H1 (cell line): ENCODE data around the gene FOXO6. TPM values are rescaled to one million over a fixed set of nuclear protein-coding genes. Genes with fewer than 3 reads are reported as not detected.

Experiments used
- CHD1 ChIP-seq: IDR thresholded peaks from 2 replicates; pipeline ENCODE4 v1.6.1; 2012; ENCODE audit warnings: low read depth, low read length, improper control_type of control experiment
- CHD2 ChIP-seq: IDR thresholded peaks from 2 replicates; pipeline ENCODE4 v1.6.1; 2012; ENCODE audit warnings: low read length, improper control_type of control experiment
- EGR1 ChIP-seq: IDR thresholded peaks from 2 replicates; pipeline ENCODE4 v1.6.1; 2011; ENCODE audit warnings: low read depth, low read length, borderline replicate concordance
- EP300 ChIP-seq, 2 experiments: IDR thresholded peaks; 1 replicate in 1 of 2; 2 replicates in 1 of 2; pipeline ENCODE4 v1.6.1; 2011 to 2012; ENCODE audit warnings: low read depth in 2 of 2, low read length in 2 of 2, mild to moderate bottlenecking in 2 of 2, borderline replicate concordance in 1 of 2, inconsistent platforms in 1 of 2, moderate library complexity in 1 of 2
- KDM1A ChIP-seq: fragments of 200-600, 300-600 bp; sonication (generic); IDR thresholded peaks from 2 replicates; pipeline ENCODE4 v1.7.1; 2016; ENCODE audit warnings: mild to moderate bottlenecking, low read length, borderline replicate concordance
- KDM4A ChIP-seq: IDR thresholded peaks from one replicate; pipeline ENCODE4 v1.7.1; 2012; ENCODE audit warnings: low read depth, mild to moderate bottlenecking, moderate library complexity, low read length, inconsistent platforms; ENCODE audit not compliant: severe bottlenecking
- TAF7 ChIP-seq: optimal IDR thresholded peaks from 2 replicates; pipeline ENCODE3; 2011; ENCODE audit warnings: low read depth, mild to moderate bottlenecking, inconsistent platforms, low read length, moderate library complexity, borderline replicate concordance
- TBP ChIP-seq: IDR thresholded peaks from 2 replicates; pipeline ENCODE4 v1.6.1; 2011; ENCODE audit warnings: low read depth, low read length, improper control_type of control experiment
- YY1 ChIP-seq: IDR thresholded peaks from 2 replicates; pipeline ENCODE4 v1.6.1; 2011; ENCODE audit warnings: low read depth, mild to moderate bottlenecking, low read length
- polyA plus RNA-seq, 7 experiments: library from polyadenylated mRNA; depleted of rRNA in 3 of 7; stranded (reverse) in 5 of 7; unstranded in 2 of 7; fragments of >200 nt in 5 of 7; fragments of 200-250 nt in 2 of 7; gene quantifications; 1 replicate in 5 of 7; 2 replicates in 1 of 7; 4 replicates in 1 of 7; pipeline versions ENCODE4 v1.2.1 to v1.2.3, GENCODE V29; 2011 to 2013; ENCODE audit warnings: missing spikeins in 2 of 7, mixed read lengths in 2 of 7
- total RNA-seq: library from RNA; stranded (reverse); fragmentation: NEBNext Ultra II Directional; extraction: Animal tissue kit (Norgen Biotek cat#: 25700); gene quantifications from 2 replicates; pipeline ENCODE4 v1.2.1, GENCODE V29; 2021
- TF ChIP-seq, protein P1 (sequence below): fragments of 300-600 bp; sonication (generic); IDR thresholded peaks from 2 replicates; pipeline ENCODE4 v1.7.1; 2012; ENCODE audit warnings: low read length, moderate library complexity, mild to moderate bottlenecking, inconsistent platforms; ENCODE audit not compliant: insufficient replicate concordance

FOXO6 gene
- total and polyA plus RNA-seq, 2 of the 8 experiments (the other 6 are each of a cell fraction or from before 2014, with no cell fraction given) = 0.59 to 3.0 TPM

DNA sequence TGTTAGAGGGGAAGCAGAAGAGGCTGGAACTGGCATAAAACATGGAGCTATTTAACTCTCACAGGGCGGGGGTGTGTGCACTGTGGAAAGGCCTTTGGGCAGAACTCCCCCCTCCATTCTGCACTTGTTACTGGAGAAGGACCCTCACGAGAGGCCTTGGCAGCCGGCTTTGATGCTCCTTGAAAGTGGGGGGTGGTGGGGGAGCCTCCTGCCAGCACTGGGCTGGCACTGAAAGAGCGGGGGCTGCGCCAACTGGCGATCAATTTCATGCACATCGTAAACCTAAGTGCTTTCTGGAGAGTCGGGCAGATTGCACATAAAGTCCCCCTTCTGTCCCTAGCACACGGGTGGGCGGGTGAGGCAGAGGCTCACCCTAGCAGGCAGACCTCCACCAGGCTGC is 28.9 kb downstream of the FOXO6 start (continued):
- TF ChIP-seq, protein P1, sequence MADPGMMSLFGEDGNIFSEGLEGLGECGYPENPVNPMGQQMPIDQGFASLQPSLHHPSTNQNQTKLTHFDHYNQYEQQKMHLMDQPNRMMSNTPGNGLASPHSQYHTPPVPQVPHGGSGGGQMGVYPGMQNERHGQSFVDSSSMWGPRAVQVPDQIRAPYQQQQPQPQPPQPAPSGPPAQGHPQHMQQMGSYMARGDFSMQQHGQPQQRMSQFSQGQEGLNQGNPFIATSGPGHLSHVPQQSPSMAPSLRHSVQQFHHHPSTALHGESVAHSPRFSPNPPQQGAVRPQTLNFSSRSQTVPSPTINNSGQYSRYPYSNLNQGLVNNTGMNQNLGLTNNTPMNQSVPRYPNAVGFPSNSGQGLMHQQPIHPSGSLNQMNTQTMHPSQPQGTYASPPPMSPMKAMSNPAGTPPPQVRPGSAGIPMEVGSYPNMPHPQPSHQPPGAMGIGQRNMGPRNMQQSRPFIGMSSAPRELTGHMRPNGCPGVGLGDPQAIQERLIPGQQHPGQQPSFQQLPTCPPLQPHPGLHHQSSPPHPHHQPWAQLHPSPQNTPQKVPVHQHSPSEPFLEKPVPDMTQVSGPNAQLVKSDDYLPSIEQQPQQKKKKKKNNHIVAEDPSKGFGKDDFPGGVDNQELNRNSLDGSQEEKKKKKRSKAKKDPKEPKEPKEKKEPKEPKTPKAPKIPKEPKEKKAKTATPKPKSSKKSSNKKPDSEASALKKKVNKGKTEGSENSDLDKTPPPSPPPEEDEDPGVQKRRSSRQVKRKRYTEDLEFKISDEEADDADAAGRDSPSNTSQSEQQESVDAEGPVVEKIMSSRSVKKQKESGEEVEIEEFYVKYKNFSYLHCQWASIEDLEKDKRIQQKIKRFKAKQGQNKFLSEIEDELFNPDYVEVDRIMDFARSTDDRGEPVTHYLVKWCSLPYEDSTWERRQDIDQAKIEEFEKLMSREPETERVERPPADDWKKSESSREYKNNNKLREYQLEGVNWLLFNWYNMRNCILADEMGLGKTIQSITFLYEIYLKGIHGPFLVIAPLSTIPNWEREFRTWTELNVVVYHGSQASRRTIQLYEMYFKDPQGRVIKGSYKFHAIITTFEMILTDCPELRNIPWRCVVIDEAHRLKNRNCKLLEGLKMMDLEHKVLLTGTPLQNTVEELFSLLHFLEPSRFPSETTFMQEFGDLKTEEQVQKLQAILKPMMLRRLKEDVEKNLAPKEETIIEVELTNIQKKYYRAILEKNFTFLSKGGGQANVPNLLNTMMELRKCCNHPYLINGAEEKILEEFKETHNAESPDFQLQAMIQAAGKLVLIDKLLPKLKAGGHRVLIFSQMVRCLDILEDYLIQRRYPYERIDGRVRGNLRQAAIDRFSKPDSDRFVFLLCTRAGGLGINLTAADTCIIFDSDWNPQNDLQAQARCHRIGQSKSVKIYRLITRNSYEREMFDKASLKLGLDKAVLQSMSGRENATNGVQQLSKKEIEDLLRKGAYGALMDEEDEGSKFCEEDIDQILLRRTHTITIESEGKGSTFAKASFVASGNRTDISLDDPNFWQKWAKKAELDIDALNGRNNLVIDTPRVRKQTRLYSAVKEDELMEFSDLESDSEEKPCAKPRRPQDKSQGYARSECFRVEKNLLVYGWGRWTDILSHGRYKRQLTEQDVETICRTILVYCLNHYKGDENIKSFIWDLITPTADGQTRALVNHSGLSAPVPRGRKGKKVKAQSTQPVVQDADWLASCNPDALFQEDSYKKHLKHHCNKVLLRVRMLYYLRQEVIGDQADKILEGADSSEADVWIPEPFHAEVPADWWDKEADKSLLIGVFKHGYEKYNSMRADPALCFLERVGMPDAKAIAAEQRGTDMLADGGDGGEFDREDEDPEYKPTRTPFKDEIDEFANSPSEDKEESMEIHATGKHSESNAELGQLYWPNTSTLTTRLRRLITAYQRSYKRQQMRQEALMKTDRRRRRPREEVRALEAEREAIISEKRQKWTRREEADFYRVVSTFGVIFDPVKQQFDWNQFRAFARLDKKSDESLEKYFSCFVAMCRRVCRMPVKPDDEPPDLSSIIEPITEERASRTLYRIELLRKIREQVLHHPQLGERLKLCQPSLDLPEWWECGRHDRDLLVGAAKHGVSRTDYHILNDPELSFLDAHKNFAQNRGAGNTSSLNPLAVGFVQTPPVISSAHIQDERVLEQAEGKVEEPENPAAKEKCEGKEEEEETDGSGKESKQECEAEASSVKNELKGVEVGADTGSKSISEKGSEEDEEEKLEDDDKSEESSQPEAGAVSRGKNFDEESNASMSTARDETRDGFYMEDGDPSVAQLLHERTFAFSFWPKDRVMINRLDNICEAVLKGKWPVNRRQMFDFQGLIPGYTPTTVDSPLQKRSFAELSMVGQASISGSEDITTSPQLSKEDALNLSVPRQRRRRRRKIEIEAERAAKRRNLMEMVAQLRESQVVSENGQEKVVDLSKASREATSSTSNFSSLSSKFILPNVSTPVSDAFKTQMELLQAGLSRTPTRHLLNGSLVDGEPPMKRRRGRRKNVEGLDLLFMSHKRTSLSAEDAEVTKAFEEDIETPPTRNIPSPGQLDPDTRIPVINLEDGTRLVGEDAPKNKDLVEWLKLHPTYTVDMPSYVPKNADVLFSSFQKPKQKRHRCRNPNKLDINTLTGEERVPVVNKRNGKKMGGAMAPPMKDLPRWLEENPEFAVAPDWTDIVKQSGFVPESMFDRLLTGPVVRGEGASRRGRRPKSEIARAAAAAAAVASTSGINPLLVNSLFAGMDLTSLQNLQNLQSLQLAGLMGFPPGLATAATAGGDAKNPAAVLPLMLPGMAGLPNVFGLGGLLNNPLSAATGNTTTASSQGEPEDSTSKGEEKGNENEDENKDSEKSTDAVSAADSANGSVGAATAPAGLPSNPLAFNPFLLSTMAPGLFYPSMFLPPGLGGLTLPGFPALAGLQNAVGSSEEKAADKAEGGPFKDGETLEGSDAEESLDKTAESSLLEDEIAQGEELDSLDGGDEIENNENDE = no peak
- TF ChIP-seq KDM4A (no peak), CHD2 (no peak), TBP (no peak), EP300 (IDR thresholded peaks at IDR 0.05; ENCODE audit: borderline replicate concordance in 1 of 2, low read depth in 2 of 2, low read length in 2 of 2) (no peak), TAF7 (no peak), KDM1A (no peak), EGR1 (no peak), CHD1 (no peak), YY1 (no peak)
